ENCODE data around the gene CD200. TPM values are rescaled to one million over a fixed set of nuclear protein-coding genes. Genes with fewer than 3 reads are reported as not detected.

CD200 gene
- total RNA-seq, 6 experiments from 2014 or later, result 0.25 to 0.40 TPM; not detected in 4

DNA sequence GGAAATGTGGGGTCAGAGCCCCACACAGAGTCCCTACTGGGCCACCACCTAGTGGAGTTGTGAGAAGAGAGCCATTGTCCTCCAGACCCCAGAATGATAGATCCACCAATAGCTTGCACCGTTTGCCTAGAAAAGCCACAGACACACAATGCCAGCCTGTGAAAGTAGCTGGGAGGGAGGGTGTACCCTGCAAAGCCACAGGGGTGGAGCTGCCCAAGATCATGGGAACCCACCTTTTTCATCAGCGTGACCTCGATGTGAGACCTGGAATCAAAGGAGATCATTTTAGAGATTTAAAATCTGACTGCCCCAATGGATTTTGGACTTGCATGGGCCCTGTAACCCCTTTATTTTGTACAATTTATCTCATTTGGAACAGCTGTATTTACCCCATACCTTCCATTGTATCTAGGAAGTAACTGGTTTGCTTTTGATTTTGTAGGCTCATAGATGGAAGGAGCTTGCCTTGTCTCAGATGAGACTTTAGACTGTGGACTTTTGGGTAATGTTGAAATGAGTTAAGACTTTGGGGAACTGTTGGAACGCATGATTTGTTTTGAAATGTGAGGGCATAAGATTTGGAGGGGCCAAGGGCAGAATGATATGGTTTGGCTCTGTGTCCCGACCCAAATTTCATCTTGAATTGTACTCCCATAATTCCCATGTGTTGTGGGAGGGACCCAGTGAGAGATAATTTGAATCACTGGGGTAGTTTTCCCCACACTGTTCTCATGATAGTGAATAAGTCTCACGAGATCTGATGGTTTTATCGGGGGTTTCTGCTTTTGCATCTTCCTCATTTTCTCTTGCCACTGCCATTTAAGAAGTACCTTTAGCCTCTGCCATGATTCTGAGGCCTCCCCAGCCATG is 49.0 kb downstream of the CD200 start:
- no peak for TF ChIP-seq POLR2A (IDR thresholded peaks at IDR 0.05)
- TF ChIP-seq, protein P1, sequence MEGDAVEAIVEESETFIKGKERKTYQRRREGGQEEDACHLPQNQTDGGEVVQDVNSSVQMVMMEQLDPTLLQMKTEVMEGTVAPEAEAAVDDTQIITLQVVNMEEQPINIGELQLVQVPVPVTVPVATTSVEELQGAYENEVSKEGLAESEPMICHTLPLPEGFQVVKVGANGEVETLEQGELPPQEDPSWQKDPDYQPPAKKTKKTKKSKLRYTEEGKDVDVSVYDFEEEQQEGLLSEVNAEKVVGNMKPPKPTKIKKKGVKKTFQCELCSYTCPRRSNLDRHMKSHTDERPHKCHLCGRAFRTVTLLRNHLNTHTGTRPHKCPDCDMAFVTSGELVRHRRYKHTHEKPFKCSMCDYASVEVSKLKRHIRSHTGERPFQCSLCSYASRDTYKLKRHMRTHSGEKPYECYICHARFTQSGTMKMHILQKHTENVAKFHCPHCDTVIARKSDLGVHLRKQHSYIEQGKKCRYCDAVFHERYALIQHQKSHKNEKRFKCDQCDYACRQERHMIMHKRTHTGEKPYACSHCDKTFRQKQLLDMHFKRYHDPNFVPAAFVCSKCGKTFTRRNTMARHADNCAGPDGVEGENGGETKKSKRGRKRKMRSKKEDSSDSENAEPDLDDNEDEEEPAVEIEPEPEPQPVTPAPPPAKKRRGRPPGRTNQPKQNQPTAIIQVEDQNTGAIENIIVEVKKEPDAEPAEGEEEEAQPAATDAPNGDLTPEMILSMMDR (IDR thresholded peaks at IDR 0.05), result no peak
- H3K4me3 ChIP-seq, result no peak overlapping the region
- no peaks in the 10 kb centered on the region for H3K9me3 ChIP-seq
- no peaks in the 10 kb centered on the region for H3K4me1 ChIP-seq
- ATAC-seq (no peak), DNase-seq (no peak)
- intact Hi-C loops (cut with DNase I), result no loop called here
- no peaks in the 10 kb centered on the region for H3K36me3 ChIP-seq
- H3K27ac ChIP-seq, result no peak overlapping the region
- H3K27me3 ChIP-seq, result peaks cover 0 to 6% of the 10 kb centered on the region in 2 donors
- WGBS (ENCODE audit: insufficient coverage, low coverage, low lambda C conversion rate, missing lambda C conversion rate), result 52% methylated on average over 7 of the region's 7 CpGs

DNA sequence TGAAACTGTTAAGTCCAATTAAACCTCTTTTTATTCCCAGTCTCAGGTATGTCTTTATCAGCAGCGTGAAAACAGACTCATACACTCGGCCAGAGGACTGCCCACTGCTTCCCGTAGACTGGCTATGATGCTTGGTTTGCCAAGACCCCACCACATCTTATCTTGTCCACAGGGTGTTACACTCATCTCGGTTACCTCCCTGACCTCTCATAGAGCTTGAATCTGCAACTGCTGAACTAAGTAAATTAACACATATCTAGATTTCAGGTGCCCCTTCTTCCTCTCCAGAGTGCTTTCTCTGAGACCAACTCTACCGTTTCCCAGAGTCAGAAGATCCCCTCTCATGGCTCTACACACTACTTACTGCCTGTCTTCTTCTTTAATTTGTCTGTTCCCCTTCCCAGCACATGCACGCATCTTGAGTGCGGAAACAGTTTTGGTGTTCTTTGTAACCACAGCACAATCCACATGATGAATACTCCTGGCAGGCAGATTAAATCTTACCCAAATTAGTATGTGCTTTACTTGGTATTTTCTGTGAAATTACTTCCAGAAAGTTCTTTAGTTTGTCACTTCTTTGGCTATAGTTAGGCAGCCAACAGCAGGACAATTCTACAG is 49.7 kb downstream of the CD200 start:
- DNase-seq (no peak), ATAC-seq (no peak)
- TF ChIP-seq POLR2A (IDR thresholded peaks at IDR 0.05), result no peak
- TF ChIP-seq, protein P1 (IDR thresholded peaks at IDR 0.05), result no peak

DNA sequence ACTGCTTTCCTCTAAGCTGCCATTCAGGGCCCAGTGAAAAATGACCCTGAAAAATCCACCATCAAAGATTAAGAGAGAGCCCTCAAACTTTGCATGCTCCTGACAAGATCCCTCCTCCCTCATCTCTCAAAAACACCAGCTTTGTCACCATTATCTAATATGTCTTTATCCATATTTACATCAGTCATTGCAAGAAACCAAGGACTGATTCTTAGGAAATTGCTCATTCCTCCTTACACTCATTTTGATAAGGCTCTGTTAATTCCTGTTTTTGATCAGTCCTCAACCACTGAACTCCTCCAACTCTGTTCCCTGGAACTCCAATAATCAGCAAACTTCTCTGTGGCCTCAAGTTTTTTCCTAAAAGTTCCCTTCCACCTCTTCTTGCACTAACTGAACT is 51.8 kb downstream of the CD200 start:
- intact Hi-C loops (cut with DNase I), result no loop called here
- ATAC-seq, result no peak
- no peak for DNase-seq

More for the DNA sequence above, 49.7 kb downstream of the CD200 start:
- Histone ChIP-seq H3K4me1 (no peaks in the 10 kb centered on the region), H3K27ac (no peak overlapping the region), H3K9me3 (no peaks in the 10 kb centered on the region), H3K4me3 (no peak overlapping the region), H3K27me3 (peaks cover 0 to 6% of the 10 kb centered on the region in 2 donors), H3K36me3 (no peaks in the 10 kb centered on the region)
- WGBS (ENCODE audit: insufficient coverage, low coverage, low lambda C conversion rate, missing lambda C conversion rate), result 61% methylated on average over 7 of the region's 7 CpGs
- intact Hi-C loops (cut with DNase I), result no loop called here

DNA sequence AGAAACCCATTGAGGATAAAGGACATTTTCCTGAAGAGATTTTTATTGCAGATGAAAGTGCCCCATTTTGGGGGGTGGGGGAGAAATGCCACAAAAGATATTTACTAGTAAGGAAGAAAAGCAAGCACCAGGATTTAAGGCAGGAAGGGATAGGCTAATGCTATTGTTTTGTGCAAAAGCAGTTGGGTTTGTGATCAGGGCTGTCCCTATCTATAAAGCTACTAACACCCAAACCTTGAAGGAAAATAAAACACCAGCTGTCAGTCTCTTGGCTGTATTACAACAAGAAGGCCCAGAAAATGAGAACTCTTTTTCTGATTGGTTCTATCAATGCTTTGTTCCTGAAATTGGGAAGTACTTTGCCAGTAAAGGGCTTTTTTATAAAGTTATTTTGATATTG is 56.0 kb downstream of the CD200 start:
- Histone ChIP-seq H3K4me1 (no peaks in the 10 kb centered on the region), H3K27me3 (no peaks in the 10 kb centered on the region), H3K4me3 (no peak overlapping the region), H3K9me3 (no peaks in the 10 kb centered on the region), H3K27ac (no peak overlapping the region), H3K36me3 (no peaks in the 10 kb centered on the region)
- DNase-seq, result no peak
- no peak for ATAC-seq
- intact Hi-C loops (cut with DNase I), result no loop called here
- TF ChIP-seq POLR2A (IDR thresholded peaks at IDR 0.05), result no peak
- TF ChIP-seq, protein P1 (IDR thresholded peaks at IDR 0.05), result no peak

More for the DNA sequence above, 51.8 kb downstream of the CD200 start:
- Histone ChIP-seq H3K4me1 (no peaks in the 10 kb centered on the region), H3K36me3 (no peaks in the 10 kb centered on the region), H3K9me3 (no peaks in the 10 kb centered on the region), H3K4me3 (no peak overlapping the region), H3K27me3 (peaks cover 0 to 6% of the 10 kb centered on the region in 2 donors), H3K27ac (no peak overlapping the region)
- TF ChIP-seq, protein P1 (IDR thresholded peaks at IDR 0.05), result no peak
- no peak for TF ChIP-seq POLR2A (IDR thresholded peaks at IDR 0.05)

Measured in right lobe of liver (tissue), 6 donors.